Tibial nerve (tissue), 4 donors: ENCODE results near the gene NDUFS8. TPM values are rescaled to one million over a fixed set of nuclear protein-coding genes. Genes with fewer than 3 reads are reported as not detected.

Experiments
- DNase-seq, 2 donors: peaks; one replicate each; pipeline ENCODE4 v3.0.0-alpha.2; 2019; ENCODE audit warnings: low spot score in 2 of 2
- H3K27ac ChIP-seq, 4 donors: fragments of 200-600 bp; sonication (generic) in 3 of 4; one replicate each; pipeline ENCODE4 v1.5.1; 2017 to 2019; ENCODE audit warnings: mild to moderate bottlenecking in 1 of 4
- H3K27me3 ChIP-seq, 2 donors: fragments of 200-600 bp; sonication (generic) in 1 of 2; one replicate each; pipeline versions ENCODE4 v1.5.1 to v1.6.0; 2017 to 2019
- H3K36me3 ChIP-seq, 3 donors: fragments of 200-600 bp; sonication (generic); one replicate each; pipeline ENCODE4 v1.5.1; 2018 to 2019
- H3K4me1 ChIP-seq, 4 donors: fragments of 200-600 bp; sonication (generic) in 3 of 4; one replicate each; pipeline ENCODE4 v1.5.1; 2017 to 2019
- H3K4me3 ChIP-seq, 4 donors: fragments of 200-600 bp; sonication (generic) in 3 of 4; one replicate each; pipeline ENCODE4 v1.5.1; 2017 to 2019; ENCODE audit warnings: mild to moderate bottlenecking in 1 of 4, moderate library complexity in 1 of 4
- H3K9me3 ChIP-seq, 4 donors: fragments of 200-600 bp; sonication (generic) in 3 of 4; one replicate each; pipeline ENCODE4 v1.5.1; 2017 to 2019
- EP300 ChIP-seq, 2 donors: sonication (generic); formaldehyde crosslinking; IDR thresholded peaks; one replicate each; pipeline ENCODE4 v1.6.1; 2017; ENCODE audit warnings: antibody characterized with exemption in 2 of 2, mild to moderate bottlenecking in 1 of 2
- POLR2A ChIP-seq, 2 donors: fragments of 450-650 bp; IDR thresholded peaks; one replicate each; pipeline ENCODE4 v1.6.1; 2017; ENCODE audit warnings: antibody characterized with exemption in 2 of 2, mild to moderate bottlenecking in 2 of 2, moderate library complexity in 2 of 2
- WGBS, 2 donors: methylation state at CpG; one replicate each; pipeline ENCODE4 v1.1.5; 2018; 5-methylcytosine and 5-hydroxymethylcytosine counted together
- total RNA-seq, 4 donors: library from RNA; depleted of rRNA; stranded (reverse); fragments of >200 nt; gene quantifications; one replicate each; pipeline ENCODE4 v1.1.0, GENCODE V29; 2016
- TF ChIP-seq, protein P1 (sequence below), 5 experiments: fragments of 200-600 bp in 3 of 5; fragments of 450-650 bp in 2 of 5; sonication (generic) in 3 of 5; IDR thresholded peaks; one replicate each; pipeline ENCODE4 v1.5.1; 2016 to 2019; ENCODE audit warnings: antibody characterized with exemption in 5 of 5, mild to moderate bottlenecking in 3 of 5, moderate library complexity in 2 of 5

Gene NDUFS8
- total RNA-seq, 4 donors from 2014 or later: 143 to 205 (median 180) TPM

DNA sequence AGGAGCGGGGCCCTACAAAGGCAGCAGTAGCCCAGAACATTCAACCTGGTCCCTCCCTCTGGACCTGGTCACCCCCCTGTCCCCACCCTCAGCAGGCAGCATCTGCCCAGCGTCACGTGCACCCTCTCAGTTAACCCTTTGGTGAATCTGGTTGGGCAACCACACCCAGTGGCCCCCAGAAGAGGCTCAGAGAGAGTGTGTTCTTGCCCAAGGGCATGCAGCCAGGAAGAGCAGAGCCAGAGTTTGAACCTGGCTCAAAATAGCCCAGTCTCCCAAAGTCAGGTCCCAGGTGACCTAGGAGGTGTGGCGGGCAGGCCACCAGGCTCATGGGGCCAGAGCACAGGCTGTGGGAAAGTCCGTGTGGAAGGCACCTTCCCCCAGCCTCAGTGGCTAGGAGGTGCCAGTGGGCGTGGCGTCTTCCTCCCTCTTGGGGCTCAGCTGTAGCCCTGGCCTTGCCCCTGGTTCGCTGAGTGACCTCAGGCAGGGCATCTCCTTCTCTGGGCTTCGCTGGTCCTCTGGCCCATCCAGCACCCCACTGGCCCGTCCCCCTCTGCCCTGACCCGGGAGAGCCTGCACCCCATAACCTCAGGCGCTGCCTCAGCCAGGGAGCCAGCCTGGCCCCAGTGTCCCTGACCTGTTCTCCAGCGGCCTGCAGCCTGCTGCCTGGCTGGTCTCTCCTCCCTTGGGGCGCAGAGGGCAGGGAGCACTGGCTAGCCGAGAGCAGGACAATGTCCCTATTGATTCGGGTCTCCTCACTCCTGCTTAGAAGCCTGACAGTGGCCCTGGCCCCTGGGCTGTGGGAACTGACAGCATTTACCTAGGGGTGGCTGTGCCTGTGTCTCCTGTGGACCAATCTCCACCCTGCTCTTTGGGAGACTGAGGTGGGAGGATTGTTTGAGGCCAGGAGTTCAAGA is 13.3 kb upstream of the NDUFS8 start:
- Histone ChIP-seq H3K4me1 (peaks cover 0 to 90% (median 46%) of the 10 kb centered on the region in 4 donors), H3K27me3 (no peaks in the 10 kb centered on the region), H3K36me3 (peaks cover 0 to 28% (median 0%) of the 10 kb centered on the region in 3 donors), H3K27ac (peak overlapping the region; percentile 51 to 98 (median 70)), H3K4me3 (no peak overlapping the region), H3K9me3 (no peaks in the 10 kb centered on the region)
- TF ChIP-seq, protein P1, sequence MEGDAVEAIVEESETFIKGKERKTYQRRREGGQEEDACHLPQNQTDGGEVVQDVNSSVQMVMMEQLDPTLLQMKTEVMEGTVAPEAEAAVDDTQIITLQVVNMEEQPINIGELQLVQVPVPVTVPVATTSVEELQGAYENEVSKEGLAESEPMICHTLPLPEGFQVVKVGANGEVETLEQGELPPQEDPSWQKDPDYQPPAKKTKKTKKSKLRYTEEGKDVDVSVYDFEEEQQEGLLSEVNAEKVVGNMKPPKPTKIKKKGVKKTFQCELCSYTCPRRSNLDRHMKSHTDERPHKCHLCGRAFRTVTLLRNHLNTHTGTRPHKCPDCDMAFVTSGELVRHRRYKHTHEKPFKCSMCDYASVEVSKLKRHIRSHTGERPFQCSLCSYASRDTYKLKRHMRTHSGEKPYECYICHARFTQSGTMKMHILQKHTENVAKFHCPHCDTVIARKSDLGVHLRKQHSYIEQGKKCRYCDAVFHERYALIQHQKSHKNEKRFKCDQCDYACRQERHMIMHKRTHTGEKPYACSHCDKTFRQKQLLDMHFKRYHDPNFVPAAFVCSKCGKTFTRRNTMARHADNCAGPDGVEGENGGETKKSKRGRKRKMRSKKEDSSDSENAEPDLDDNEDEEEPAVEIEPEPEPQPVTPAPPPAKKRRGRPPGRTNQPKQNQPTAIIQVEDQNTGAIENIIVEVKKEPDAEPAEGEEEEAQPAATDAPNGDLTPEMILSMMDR (IDR thresholded peaks at IDR 0.05): no peak
- TF ChIP-seq POLR2A (IDR thresholded peaks at IDR 0.05) (no peak), EP300 (IDR thresholded peaks at IDR 0.05) (no peak)
- no peak for DNase-seq
- 39 to 46% methylated on average over 8 to 16 of the region's 16 CpGs for WGBS, 2 donors

DNA sequence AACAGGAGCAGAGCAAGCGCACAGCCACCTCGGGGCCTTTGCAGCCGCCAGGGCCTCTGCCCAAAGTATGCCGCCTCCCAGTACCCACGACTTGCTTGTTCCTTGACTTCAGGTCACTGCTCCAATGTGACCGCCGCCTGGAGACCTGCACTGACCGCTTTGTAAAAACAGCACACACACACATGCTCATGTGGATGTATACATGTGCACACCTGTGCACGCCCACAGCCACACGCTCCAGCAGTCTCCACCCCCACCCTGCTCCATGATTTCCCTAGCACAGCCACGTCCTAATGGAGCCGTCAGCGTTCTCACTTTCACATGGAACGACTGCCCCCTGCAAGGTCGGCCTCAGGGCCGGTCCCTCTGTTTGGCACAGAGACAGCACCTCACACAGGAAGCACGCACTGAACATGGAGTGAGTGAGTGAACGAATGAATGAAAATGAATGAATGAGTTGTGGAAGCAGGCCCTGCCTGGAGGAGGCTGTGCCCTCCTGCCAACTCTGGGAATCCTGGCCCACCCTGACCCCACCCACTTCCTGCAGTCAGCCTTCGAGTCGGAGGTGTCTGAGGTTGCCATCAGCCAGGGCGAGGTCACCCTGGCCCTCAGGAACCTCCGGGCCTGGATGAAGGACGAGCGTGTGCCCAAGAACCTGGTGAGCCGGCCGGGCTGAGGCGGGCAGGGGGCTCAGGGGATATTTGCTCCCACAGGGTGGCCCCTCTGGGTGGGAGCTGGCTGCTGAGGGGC is 12.3 kb upstream of the NDUFS8 start:
- no peak overlapping the region for H3K4me3 ChIP-seq
- peaks cover 0 to 80% (median 36%) of the 10 kb centered on the region in 4 donors for H3K4me1 ChIP-seq
- no peaks in the 10 kb centered on the region for H3K27me3 ChIP-seq
- H3K27ac ChIP-seq: peak overlapping the region in 3 of 4 donors; percentile 57 to 98 (median 84)
- no peaks in the 10 kb centered on the region for H3K9me3 ChIP-seq
- 61 to 62% methylated on average over 24 to 27 of the region's 27 CpGs for WGBS, 2 donors
- DNase-seq: no peak
- H3K36me3 ChIP-seq: peaks cover 0 to 38% (median 0%) of the 10 kb centered on the region in 3 donors
- TF ChIP-seq, protein P1 (IDR thresholded peaks at IDR 0.05): no peak
- TF ChIP-seq POLR2A (IDR thresholded peaks at IDR 0.05) (no peak), EP300 (IDR thresholded peaks at IDR 0.05) (no peak)

DNA sequence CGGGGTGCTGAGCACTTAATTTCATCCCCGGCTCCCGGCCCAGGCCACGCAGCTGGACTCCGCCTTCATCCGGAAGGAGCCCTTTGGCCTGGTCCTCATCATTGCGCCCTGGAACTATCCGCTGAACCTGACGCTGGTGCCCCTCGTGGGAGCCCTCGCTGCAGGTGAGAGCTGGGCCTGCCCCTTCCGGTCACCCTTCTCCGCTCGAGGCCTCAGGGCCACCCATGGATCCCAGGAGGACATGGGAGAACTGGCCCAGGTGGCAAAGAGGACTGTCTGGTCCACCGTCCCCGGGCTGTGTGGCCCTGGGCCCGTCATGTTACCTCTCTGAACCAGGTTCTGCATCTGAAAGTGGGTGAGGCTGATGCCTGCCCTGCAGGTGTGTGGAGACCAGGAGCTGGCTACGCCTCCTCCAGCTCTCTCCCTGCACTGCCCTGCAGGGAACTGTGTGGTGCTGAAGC is 11.7 kb upstream of the NDUFS8 start:
- no peak for TF ChIP-seq EP300 (IDR thresholded peaks at IDR 0.05)
- no peak for TF ChIP-seq POLR2A (IDR thresholded peaks at IDR 0.05)
- TF ChIP-seq, protein P1 (IDR thresholded peaks at IDR 0.05): no peak
- Histone ChIP-seq H3K36me3 (peaks cover 0 to 44% (median 0%) of the 10 kb centered on the region in 3 donors), H3K9me3 (peaks cover 0 to under 1% (median 0%) of the 10 kb centered on the region in 4 donors), H3K27ac (peak overlapping the region in 2 of 4 donors; percentile 3 to 98), H3K4me1 (peaks cover 0 to 74% (median 31%) of the 10 kb centered on the region in 4 donors), H3K27me3 (no peaks in the 10 kb centered on the region), H3K4me3 (no peak overlapping the region)
- no peak for DNase-seq
- 84 to 86% methylated on average over 17 of the region's 18 CpGs for WGBS, 2 donors

DNA sequence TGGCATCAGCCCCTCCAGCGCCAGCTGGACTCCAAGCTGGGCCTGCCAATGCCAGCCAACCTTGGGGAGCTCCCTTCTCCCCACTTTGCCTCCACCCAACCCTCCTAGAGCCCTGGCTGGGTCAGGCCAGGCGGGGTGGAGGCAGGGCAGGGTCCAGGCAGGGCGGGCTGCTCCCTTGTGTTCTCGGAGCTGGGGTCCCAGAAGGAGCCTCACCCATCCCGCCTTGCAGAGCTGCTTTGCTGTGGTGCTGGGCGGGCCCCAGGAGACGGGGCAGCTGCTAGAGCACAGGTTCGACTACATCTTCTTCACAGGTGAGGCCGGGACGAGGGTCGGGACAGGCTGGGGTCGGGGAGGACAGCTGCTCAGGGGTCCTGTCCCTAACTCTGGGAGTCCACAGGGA is 11.0 kb upstream of the NDUFS8 start:
- WGBS, 2 donors: 85 to 90% methylated on average over 8 to 12 of the region's 12 CpGs
- peaks cover 0 to 66% (median 24%) of the 10 kb centered on the region in 4 donors for H3K4me1 ChIP-seq
- H3K36me3 ChIP-seq: peaks cover 0 to 51% (median 0%) of the 10 kb centered on the region in 3 donors
- H3K4me3 ChIP-seq: no peak overlapping the region
- no peak for TF ChIP-seq EP300 (IDR thresholded peaks at IDR 0.05)
- TF ChIP-seq POLR2A (IDR thresholded peaks at IDR 0.05): no peak
- TF ChIP-seq, protein P1 (IDR thresholded peaks at IDR 0.05): no peak
- H3K27me3 ChIP-seq: no peaks in the 10 kb centered on the region
- peak overlapping the region in 1 of 4 donors; percentile 98 for H3K27ac ChIP-seq
- no peak for DNase-seq
- H3K9me3 ChIP-seq: peaks cover 0 to 8% (median 0%) of the 10 kb centered on the region in 4 donors
